Peyer's patch (tissue), 4 donors: ENCODE measurements around the gene CRYM.

Experiments used
- CTCF ChIP-seq, 6 experiments: fragments of 450-650 bp in 4 of 6; fragments of 200-600 bp in 2 of 6; sonication (generic) in 1 of 6; IDR thresholded peaks; one replicate each; pipeline ENCODE4 v1.5.1; 2017 to 2019; ENCODE audit warnings: antibody characterized with exemption in 6 of 6, mild to moderate bottlenecking in 3 of 6, moderate library complexity in 1 of 6
- POLR2A ChIP-seq, 2 donors: fragments of 450-650 bp; IDR thresholded peaks; one replicate each; pipeline ENCODE4 v1.5.1; 2017; ENCODE audit warnings: antibody characterized with exemption in 2 of 2, mild to moderate bottlenecking in 2 of 2, moderate library complexity in 2 of 2

GRCh38 chr16:21300309-21301167 lies 22.4 kb upstream of the CRYM start:
- peak in 5 of 6 experiments; percentile 36 to 96 (median 94) for TF ChIP-seq CTCF (IDR thresholded peaks at IDR 0.05)
- TF ChIP-seq POLR2A (IDR thresholded peaks at IDR 0.05), result peak in 1 of 2 donors; percentile 61
